Left lung (tissue), 4 donors: ENCODE measurements around the gene LOC101059915.
"Not testable (repeated sequence)": the region's sequence is repeated elsewhere in the genome, so short reads cannot be mapped to it uniquely, and the experiment has no call there.

ENCODE experiments used
- ATAC-seq: fragments of 200-7000 bp; cut with Tn5 transposase; one replicate; pipeline ENCODE4 v1.9.1; 2020; ENCODE audit warnings: moderate library complexity
- DNase-seq, 4 donors: peaks; one replicate each; pipeline ENCODE4 v3.0.0-alpha.2; 2013 to 2020
- H3K27ac ChIP-seq, 2 donors: fragments of 200-600 bp; sonication (generic) in 1 of 2; one replicate each; pipeline versions ENCODE4 v1.5.0 to v1.8.0; 2020 to 2021
- H3K27me3 ChIP-seq, 2 donors: fragments of 200-600 bp; sonication (generic) in 1 of 2; one replicate each; pipeline versions ENCODE4 v1.5.0 to v1.8.0; 2020 to 2021
- H3K36me3 ChIP-seq, 2 donors: fragments of 200-600 bp; sonication (generic) in 1 of 2; one replicate each; pipeline versions ENCODE4 v1.5.0 to v1.8.0; 2020 to 2021
- H3K4me1 ChIP-seq, 2 donors: fragments of 200-600 bp; one replicate each; pipeline ENCODE4 v1.8.0; 2021
- H3K4me3 ChIP-seq, 2 donors: fragments of 200-600 bp; sonication (generic) in 1 of 2; one replicate each; pipeline versions ENCODE4 v1.5.0 to v1.8.0; 2020 to 2021; ENCODE audit warnings: mild to moderate bottlenecking in 1 of 2
- H3K9me3 ChIP-seq, 2 donors: fragments of 200-600 bp; sonication (generic) in 1 of 2; one replicate each; pipeline versions ENCODE4 v1.5.0 to v1.8.0; 2020 to 2021
- intact Hi-C, 2 donors: fragments of 100-400 bp; cut with DNase I; formaldehyde crosslinking; loops; one replicate each; pipeline versions ENCODE4 v1.11.2 to v1.14.2; 2022
- TF ChIP-seq, protein P1 (sequence below), 2 donors: fragments of 200-600 bp; sonication (generic) in 1 of 2; IDR thresholded peaks; one replicate each; pipeline versions ENCODE4 v1.5.0 to v1.8.0; 2021; ENCODE audit warnings: antibody characterized with exemption in 2 of 2
- donor health status: DM: no; HTN: yes; CAD: no.
- donor health status: DM: no; HTN: no; CAD: no.

The LOC101059915 gene

DNA sequence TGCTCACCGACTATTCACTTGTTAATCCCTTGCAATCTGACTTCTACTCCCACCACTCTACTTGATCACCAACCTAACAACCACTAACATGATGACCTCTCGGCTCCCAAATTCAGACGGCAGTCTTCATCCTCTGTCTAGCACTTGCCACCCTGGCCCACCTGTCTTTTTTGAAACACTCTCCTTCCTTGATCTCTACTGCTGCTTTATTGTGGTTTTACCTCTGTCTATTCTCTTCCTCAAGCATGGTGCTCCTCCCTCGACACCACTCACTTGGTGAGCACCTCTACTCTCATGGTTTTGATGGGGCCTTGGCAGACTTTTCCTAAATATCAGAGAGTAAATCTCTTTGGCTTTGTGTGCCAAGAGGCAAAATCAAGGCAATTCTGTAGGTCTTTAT, 27.3 kb upstream of the LOC101059915 start:
- Histone ChIP-seq H3K27ac (no peak overlapping the region), H3K4me3 (no peak overlapping the region), H3K4me1 (no peaks in the 10 kb centered on the region), H3K36me3 (no peaks in the 10 kb centered on the region), H3K9me3 (no peaks in the 10 kb centered on the region), H3K27me3 (no peaks in the 10 kb centered on the region)
- intact Hi-C loops: no loop called here
- DNase-seq (no peak), ATAC-seq (no peak)
- TF ChIP-seq, protein P1, sequence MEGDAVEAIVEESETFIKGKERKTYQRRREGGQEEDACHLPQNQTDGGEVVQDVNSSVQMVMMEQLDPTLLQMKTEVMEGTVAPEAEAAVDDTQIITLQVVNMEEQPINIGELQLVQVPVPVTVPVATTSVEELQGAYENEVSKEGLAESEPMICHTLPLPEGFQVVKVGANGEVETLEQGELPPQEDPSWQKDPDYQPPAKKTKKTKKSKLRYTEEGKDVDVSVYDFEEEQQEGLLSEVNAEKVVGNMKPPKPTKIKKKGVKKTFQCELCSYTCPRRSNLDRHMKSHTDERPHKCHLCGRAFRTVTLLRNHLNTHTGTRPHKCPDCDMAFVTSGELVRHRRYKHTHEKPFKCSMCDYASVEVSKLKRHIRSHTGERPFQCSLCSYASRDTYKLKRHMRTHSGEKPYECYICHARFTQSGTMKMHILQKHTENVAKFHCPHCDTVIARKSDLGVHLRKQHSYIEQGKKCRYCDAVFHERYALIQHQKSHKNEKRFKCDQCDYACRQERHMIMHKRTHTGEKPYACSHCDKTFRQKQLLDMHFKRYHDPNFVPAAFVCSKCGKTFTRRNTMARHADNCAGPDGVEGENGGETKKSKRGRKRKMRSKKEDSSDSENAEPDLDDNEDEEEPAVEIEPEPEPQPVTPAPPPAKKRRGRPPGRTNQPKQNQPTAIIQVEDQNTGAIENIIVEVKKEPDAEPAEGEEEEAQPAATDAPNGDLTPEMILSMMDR (IDR thresholded peaks at IDR 0.05): no peak

DNA sequence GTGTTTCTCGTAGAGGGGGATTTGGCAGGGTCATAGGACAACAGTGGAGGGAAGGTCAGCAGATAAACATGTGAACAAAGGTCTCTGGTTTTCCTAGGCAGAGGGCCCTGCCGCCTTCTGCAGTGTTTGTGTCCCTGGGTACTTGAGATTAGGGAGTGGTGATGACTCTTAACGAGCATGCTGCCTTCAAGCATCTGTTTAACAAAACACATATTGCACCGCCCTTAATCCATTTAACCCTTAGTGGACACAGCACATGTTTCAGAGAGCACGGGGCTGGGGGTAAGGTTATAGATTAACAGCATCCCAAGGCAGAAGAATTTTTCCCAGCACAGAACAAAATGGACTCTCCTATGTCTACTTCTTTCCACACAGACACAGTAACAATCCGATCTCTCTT, 22.9 kb upstream of the LOC101059915 start:
- H3K27me3 ChIP-seq, intact Hi-C loops, ATAC-seq, H3K4me1 ChIP-seq, H3K27ac ChIP-seq, H3K36me3 ChIP-seq, H3K4me3 ChIP-seq, DNase-seq, H3K9me3 ChIP-seq: not testable (repeated sequence)

GRCh38 chrX:71650333-71650969, 16.9 kb upstream of the LOC101059915 start:
- ATAC-seq: peak; percentile 90
- no peak overlapping the region for H3K4me3 ChIP-seq
- DNase-seq: no peak
- no peak overlapping the region for H3K27ac ChIP-seq
- no peaks in the 10 kb centered on the region for H3K27me3 ChIP-seq
- no peaks in the 10 kb centered on the region for H3K4me1 ChIP-seq
- intact Hi-C loops: no loop called here
- no peaks in the 10 kb centered on the region for H3K9me3 ChIP-seq
- H3K36me3 ChIP-seq: no peaks in the 10 kb centered on the region
- TF ChIP-seq, protein P1 (IDR thresholded peaks at IDR 0.05): no peak

- H3K4me3 ChIP-seq: no peak overlapping the region
- H3K9me3 ChIP-seq: no peaks in the 10 kb centered on the region
- H3K27ac ChIP-seq: no peak overlapping the region
- DNase-seq (peak in 2 of 4 donors; percentile 28 to 53), ATAC-seq (peak; percentile 92)
- no peaks in the 10 kb centered on the region for H3K36me3 ChIP-seq
- TF ChIP-seq, protein P1 (IDR thresholded peaks at IDR 0.05): peak; percentile 36 to 47
- intact Hi-C loops: no loop called here
- no peaks in the 10 kb centered on the region for H3K4me1 ChIP-seq
- H3K27me3 ChIP-seq: no peaks in the 10 kb centered on the region
Measured at GRCh38 chrX:71652405-71652804, 14.9 kb upstream of the LOC101059915 start.

- H3K4me3 ChIP-seq: no peak overlapping the region
- intact Hi-C loops: no loop called here
- no peak for ATAC-seq
- DNase-seq: no peak
- H3K27me3 ChIP-seq: no peaks in the 10 kb centered on the region
- TF ChIP-seq, protein P1 (IDR thresholded peaks at IDR 0.05): no peak
- no peaks in the 10 kb centered on the region for H3K9me3 ChIP-seq
- H3K27ac ChIP-seq: no peak overlapping the region
- H3K4me1 ChIP-seq: no peaks in the 10 kb centered on the region
- H3K36me3 ChIP-seq: no peaks in the 10 kb centered on the region
Measured at GRCh38 chrX:71653344-71653743, 14.0 kb upstream of the LOC101059915 start.

DNA sequence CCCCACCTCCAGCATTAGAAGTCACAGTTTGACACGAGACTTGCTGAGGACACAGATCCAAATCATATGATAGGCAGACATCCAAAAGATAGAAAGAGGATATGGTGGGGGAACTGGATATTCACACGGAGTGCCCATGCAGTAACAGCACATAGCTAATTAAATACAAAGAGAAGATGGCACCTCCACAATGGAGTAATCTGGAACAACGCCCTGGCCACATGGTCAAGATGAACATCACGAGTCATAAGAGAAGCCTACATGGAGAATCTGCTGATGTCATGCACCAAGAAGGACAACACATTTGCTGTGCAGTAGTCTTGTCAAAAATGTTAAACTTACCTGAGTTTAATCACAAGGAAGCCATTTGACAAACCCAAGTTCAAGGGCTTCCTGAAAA, 10.1 kb upstream of the LOC101059915 start:
- H3K36me3 ChIP-seq: no peaks in the 10 kb centered on the region
- ATAC-seq (no peak), DNase-seq (no peak)
- intact Hi-C loops: no loop called here
- H3K4me3 ChIP-seq: no peak overlapping the region
- no peaks in the 10 kb centered on the region for H3K9me3 ChIP-seq
- TF ChIP-seq, protein P1 (IDR thresholded peaks at IDR 0.05): no peak
- H3K27me3 ChIP-seq: no peaks in the 10 kb centered on the region
- H3K27ac ChIP-seq: no peak overlapping the region
- no peaks in the 10 kb centered on the region for H3K4me1 ChIP-seq
